Measurements from ENCODE around the gene RHOB. TPM values are rescaled to one million over a fixed set of nuclear protein-coding genes. Genes with fewer than 3 reads are reported as not detected.

Gene RHOB
- total and polyA plus RNA-seq, 2 of the 13 experiments (the other 11 are each of a cell fraction or from before 2014, with no cell fraction given): 192 to 268 TPM

DNA sequence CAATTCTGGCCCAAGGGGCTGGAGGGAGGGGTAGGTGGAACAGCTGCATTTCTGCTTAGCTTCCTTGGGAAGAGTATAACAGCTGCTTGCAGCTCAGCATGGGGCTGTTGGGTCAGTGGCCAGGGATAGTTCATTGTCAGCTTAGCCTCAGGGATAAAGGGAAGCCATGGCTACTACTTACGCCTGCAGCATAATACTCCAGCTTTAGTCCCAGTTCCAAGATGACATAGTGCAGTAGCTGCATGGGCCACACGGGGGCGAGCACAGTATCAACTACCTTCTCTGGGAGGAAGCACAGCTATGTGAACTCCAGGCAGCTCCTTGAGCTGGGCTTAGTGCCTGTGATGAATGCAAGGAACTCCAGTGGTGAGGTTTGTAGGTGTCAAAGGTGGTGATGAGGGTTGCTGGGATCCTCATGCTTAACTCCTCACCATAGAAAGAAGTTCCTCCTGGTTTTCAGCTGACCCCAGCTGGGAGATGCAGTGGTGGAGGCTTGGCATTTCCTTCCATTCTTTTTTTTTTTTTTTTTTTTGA is 35.4 kb upstream of the RHOB start (continued):
- TF ChIP-seq HNF4G (IDR thresholded peaks at IDR 0.05; ENCODE audit: borderline replicate concordance, low read depth, low read length) (no peak), HNF4G (CRISPR knock-in tag; IDR thresholded peaks at IDR 0.05; ENCODE audit: borderline replicate concordance, low read depth) (0 out of 2 replicates have a peak, but pooled peaks have one; percentile 43), SIX1 (CRISPR knock-in tag; IDR thresholded peaks at IDR 0.05; ENCODE audit: borderline replicate concordance) (0 out of 2 replicates have a peak, but pooled peaks have one; percentile 28), THAP11 (CRISPR knock-in tag; IDR thresholded peaks at IDR 0.05) (0 out of 2 replicates have a peak, but pooled peaks have one; percentile 25), FOXJ3 (CRISPR knock-in tag; IDR thresholded peaks at IDR 0.05; ENCODE audit: borderline replicate concordance) (no peak), HIVEP1 (CRISPR knock-in tag; IDR thresholded peaks at IDR 0.05) (no peak), ZNF501 (CRISPR knock-in tag; IDR thresholded peaks at IDR 0.05) (peak; percentile 49; the same call in 1 of the 2 replicates), SALL1 (CRISPR knock-in tag; IDR thresholded peaks at IDR 0.05) (peak; percentile 55), ZNF12 (CRISPR knock-in tag; IDR thresholded peaks at IDR 0.05) (no peak), KLF12 (CRISPR knock-in tag; IDR thresholded peaks at IDR 0.05; ENCODE audit: borderline replicate concordance) (no peak), REPIN1 (CRISPR knock-in tag; IDR thresholded peaks at IDR 0.05; ENCODE audit: borderline replicate concordance, low read depth) (peak; percentile 34; the same call in 1 of the 2 replicates), ZNF205 (CRISPR knock-in tag; IDR thresholded peaks at IDR 0.05) (0 out of 2 replicates have a peak, but pooled peaks have one; percentile 49), XRCC5 (optimal IDR thresholded peaks at IDR 0.05; ENCODE audit: low read length) (peak; percentile 98), SP2 (CRISPR knock-in tag; IDR thresholded peaks at IDR 0.05) (no peak), ZBTB33 (CRISPR knock-in tag; IDR thresholded peaks at IDR 0.05) (peak; percentile 70), MIER3 (CRISPR knock-in tag; IDR thresholded peaks at IDR 0.05; ENCODE audit: borderline replicate concordance) (0 out of 2 replicates have a peak, but pooled peaks have one; percentile 46), TSC22D2 (CRISPR knock-in tag; IDR thresholded peaks at IDR 0.05; ENCODE audit: borderline replicate concordance) (0 out of 2 replicates have a peak, but pooled peaks have one; percentile 64), SMC3 (IDR thresholded peaks at IDR 0.05; ENCODE audit: low read length) (peak; percentile 98), TARDBP (CRISPR knock-in tag; IDR thresholded peaks at IDR 0.05) (peak; percentile 43; the same call in 1 of the 2 replicates), RBAK (CRISPR knock-in tag; IDR thresholded peaks at IDR 0.05) (no peak), PPARG (CRISPR knock-in tag; conservative IDR thresholded peaks at IDR 0.05) (0 out of 2 replicates have a peak, but pooled peaks have one; percentile 35), MIXL1 (CRISPR knock-in tag; IDR thresholded peaks at IDR 0.05) (0 out of 2 replicates have a peak, but pooled peaks have one; percentile 21)
- TF ChIP-seq, protein P1, sequence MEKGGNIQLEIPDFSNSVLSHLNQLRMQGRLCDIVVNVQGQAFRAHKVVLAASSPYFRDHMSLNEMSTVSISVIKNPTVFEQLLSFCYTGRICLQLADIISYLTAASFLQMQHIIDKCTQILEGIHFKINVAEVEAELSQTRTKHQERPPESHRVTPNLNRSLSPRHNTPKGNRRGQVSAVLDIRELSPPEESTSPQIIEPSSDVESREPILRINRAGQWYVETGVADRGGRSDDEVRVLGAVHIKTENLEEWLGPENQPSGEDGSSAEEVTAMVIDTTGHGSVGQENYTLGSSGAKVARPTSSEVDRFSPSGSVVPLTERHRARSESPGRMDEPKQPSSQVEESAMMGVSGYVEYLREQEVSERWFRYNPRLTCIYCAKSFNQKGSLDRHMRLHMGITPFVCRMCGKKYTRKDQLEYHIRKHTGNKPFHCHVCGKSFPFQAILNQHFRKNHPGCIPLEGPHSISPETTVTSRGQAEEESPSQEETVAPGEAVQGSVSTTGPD (CRISPR knock-in tag; IDR thresholded peaks at IDR 0.05): no peak
- TF ChIP-seq, protein P2, sequence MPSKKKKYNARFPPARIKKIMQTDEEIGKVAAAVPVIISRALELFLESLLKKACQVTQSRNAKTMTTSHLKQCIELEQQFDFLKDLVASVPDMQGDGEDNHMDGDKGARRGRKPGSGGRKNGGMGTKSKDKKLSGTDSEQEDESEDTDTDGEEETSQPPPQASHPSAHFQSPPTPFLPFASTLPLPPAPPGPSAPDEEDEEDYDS (CRISPR knock-in tag; IDR thresholded peaks at IDR 0.05): peak; percentile 46; the same call in 1 of the 2 replicates
- TF ChIP-seq, protein P3, sequence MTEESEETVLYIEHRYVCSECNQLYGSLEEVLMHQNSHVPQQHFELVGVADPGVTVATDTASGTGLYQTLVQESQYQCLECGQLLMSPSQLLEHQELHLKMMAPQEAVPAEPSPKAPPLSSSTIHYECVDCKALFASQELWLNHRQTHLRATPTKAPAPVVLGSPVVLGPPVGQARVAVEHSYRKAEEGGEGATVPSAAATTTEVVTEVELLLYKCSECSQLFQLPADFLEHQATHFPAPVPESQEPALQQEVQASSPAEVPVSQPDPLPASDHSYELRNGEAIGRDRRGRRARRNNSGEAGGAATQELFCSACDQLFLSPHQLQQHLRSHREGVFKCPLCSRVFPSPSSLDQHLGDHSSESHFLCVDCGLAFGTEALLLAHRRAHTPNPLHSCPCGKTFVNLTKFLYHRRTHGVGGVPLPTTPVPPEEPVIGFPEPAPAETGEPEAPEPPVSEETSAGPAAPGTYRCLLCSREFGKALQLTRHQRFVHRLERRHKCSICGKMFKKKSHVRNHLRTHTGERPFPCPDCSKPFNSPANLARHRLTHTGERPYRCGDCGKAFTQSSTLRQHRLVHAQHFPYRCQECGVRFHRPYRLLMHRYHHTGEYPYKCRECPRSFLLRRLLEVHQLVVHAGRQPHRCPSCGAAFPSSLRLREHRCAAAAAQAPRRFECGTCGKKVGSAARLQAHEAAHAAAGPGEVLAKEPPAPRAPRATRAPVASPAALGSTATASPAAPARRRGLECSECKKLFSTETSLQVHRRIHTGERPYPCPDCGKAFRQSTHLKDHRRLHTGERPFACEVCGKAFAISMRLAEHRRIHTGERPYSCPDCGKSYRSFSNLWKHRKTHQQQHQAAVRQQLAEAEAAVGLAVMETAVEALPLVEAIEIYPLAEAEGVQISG (CRISPR knock-in tag; IDR thresholded peaks at IDR 0.05): 0 out of 2 replicates have a peak, but pooled peaks have one; percentile 17
